Tibial nerve (tissue), 4 donors: ENCODE measurements around the gene GABRB1.

Experiments used
- EP300 ChIP-seq, 2 donors: sonication (generic); formaldehyde crosslinking; IDR thresholded peaks; one replicate each; pipeline ENCODE4 v1.6.1; 2017; ENCODE audit warnings: antibody characterized with exemption in 2 of 2, mild to moderate bottlenecking in 1 of 2
- POLR2A ChIP-seq, 2 donors: fragments of 450-650 bp; IDR thresholded peaks; one replicate each; pipeline ENCODE4 v1.6.1; 2017; ENCODE audit warnings: antibody characterized with exemption in 2 of 2, mild to moderate bottlenecking in 2 of 2, moderate library complexity in 2 of 2
- TF ChIP-seq, protein P1 (sequence below), 5 experiments: fragments of 200-600 bp in 3 of 5; fragments of 450-650 bp in 2 of 5; sonication (generic) in 3 of 5; IDR thresholded peaks; one replicate each; pipeline ENCODE4 v1.5.1; 2016 to 2019; ENCODE audit warnings: antibody characterized with exemption in 5 of 5, mild to moderate bottlenecking in 3 of 5, moderate library complexity in 2 of 5

DNA sequence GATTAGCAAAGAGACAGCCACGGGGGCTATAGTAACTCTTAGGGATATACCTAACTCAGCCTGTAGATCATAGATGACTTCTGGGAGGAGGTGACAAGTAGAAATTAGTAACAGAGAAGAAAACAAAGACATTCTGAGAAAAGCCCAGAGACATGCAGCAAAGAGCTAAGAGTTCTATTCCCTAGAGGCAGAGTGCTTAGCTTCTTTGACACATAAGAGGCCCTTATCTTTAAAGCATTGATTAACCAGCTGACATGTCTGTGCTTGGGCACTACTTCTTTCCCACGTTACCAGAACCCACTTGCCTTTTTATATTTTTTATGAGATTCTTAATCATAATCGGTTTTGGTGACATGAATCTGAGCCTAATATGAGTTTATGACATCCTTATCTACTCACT lies 179.5 kb downstream of the GABRB1 start:
- TF ChIP-seq, protein P1, sequence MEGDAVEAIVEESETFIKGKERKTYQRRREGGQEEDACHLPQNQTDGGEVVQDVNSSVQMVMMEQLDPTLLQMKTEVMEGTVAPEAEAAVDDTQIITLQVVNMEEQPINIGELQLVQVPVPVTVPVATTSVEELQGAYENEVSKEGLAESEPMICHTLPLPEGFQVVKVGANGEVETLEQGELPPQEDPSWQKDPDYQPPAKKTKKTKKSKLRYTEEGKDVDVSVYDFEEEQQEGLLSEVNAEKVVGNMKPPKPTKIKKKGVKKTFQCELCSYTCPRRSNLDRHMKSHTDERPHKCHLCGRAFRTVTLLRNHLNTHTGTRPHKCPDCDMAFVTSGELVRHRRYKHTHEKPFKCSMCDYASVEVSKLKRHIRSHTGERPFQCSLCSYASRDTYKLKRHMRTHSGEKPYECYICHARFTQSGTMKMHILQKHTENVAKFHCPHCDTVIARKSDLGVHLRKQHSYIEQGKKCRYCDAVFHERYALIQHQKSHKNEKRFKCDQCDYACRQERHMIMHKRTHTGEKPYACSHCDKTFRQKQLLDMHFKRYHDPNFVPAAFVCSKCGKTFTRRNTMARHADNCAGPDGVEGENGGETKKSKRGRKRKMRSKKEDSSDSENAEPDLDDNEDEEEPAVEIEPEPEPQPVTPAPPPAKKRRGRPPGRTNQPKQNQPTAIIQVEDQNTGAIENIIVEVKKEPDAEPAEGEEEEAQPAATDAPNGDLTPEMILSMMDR (IDR thresholded peaks at IDR 0.05) = no peak
- no peak for TF ChIP-seq POLR2A (IDR thresholded peaks at IDR 0.05)
- TF ChIP-seq EP300 (IDR thresholded peaks at IDR 0.05) = no peak
